Measurements from ENCODE around the gene CCR8.
"Not testable (repeated sequence)": the region's sequence is repeated elsewhere in the genome, so short reads cannot be mapped to it uniquely, and the experiment has no call there.

Gene CCR8

DNA sequence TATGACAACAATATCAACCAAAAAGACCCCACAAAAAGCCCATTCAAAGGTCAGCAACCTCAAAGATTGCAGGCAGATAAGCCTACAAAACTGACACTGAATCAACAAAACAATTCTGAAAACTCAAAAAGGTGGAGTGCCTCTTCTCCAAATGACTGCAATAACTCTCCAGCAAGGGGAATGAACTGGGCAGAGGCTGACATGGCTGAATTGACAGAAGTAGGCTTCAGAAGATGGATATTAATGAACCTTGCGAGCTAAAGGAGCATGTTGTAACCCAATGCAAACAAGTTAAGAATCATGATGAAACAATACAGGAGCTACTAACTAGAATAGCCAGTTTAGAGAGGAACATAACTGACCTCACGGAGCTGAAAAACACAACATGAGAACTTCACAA, 33.3 kb downstream of the CCR8 start:
- H3K27me3 Mint-ChIP-seq: no peaks in the 10 kb centered on the region
- no peaks in the 10 kb centered on the region for H3K36me3 Mint-ChIP-seq (ENCODE audit: insufficient read depth)
- H3K9me3 Mint-ChIP-seq: no peaks in the 10 kb centered on the region
- no peak overlapping the region for H3K27ac Mint-ChIP-seq (ENCODE audit: low read depth)
- ATAC-seq (replicated peaks; ENCODE audit: extremely low read depth, poor library complexity, severe bottlenecking) (no peak), DNase-seq (ENCODE audit: low spot score in 2 of 2) (no peak)
- no peak overlapping the region for H3K4me3 Mint-ChIP-seq
- H3K4me1 Mint-ChIP-seq: peaks cover 33% of the 10 kb centered on the region

DNA sequence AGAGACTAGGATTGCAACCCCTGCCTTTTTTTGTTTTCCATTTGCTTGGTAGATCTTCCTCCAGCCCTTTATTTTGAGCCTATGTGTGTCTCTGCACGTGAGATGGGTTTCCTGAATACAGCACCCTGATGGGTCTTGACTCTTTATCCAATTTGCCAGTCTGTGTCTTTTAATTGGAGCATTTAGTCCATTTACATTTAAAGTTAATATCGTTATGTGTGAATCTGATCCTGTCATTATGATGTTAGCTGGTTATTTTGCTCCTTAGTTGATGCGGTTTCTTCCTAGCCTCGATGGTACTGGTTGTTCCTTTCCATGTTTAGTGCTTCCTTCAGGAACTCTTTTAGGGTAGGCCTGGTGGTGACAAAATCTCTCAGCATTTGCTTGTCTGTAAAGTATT, 40.9 kb downstream of the CCR8 start:
- not testable (repeated sequence) for H3K9me3 Mint-ChIP-seq; H3K36me3 Mint-ChIP-seq (ENCODE audit: insufficient read depth); ATAC-seq (replicated peaks; ENCODE audit: extremely low read depth, poor library complexity, severe bottlenecking); DNase-seq (ENCODE audit: low spot score in 2 of 2); H3K27ac Mint-ChIP-seq (ENCODE audit: low read depth); H3K4me1 Mint-ChIP-seq; H3K4me3 Mint-ChIP-seq
- peaks cover 47% of the 10 kb centered on the region for H3K27me3 Mint-ChIP-seq

DNA sequence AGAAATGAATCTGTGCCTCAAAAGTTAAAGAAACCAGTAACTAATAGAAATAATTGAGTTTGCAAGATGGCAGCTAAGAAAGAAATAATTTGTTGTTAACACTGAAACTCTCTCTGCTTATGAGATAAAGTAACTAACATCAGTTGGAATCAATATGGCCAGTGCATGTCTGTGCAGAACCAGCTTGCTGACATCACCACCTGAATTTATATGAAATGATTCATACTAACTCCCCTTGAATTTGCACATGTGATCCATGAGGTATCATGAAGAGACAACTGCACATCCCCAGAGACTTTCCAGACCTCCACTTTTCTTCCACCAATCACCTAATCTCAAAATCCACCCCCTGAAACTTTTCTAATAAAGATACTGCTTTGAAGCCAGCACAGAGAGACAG, 43.3 kb downstream of the CCR8 start:
- no peak for ATAC-seq (replicated peaks; ENCODE audit: extremely low read depth, poor library complexity, severe bottlenecking)
- Mint-ChIP-seq H3K4me1 (no peaks in the 10 kb centered on the region), H3K36me3 (ENCODE audit: insufficient read depth) (peaks cover 1% of the 10 kb centered on the region), H3K27ac (ENCODE audit: low read depth) (no peak overlapping the region), H3K27me3 (peaks cover 47% of the 10 kb centered on the region), H3K4me3 (no peak overlapping the region), H3K9me3 (no peaks in the 10 kb centered on the region)
- no peak for DNase-seq (ENCODE audit: low spot score in 2 of 2)

DNA sequence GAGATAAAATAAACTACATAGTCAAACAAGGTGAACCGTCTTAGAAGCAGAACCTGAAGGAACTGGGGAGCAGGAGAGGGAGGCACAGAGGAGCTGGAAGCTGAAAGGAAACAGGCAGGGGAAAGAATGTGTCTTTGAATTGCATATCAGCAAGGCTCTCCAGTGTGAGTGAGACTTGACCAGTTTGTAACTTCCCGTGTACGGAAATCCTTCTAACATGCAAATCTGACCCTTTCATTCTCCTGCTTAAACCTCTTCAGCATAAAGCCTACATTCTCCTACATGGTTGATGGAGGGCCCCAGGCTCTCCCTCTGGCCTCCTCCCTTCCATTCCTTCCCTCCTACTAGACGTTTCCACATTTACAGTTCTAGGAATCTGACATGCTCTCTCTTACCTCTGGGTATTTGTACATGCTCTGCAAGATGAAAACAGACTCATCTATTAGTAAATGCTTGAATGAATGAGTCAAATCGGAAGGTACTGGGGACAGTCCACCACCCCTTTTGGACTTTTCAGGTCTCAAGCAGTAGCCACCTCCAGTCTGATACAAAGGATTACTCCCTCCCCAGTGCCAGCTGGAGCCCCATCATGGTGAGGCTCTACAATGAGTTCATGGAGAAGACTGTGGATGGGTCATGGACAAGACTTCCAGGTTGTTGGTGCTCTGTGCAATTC, 47.6 kb downstream of the CCR8 start:
- ATAC-seq (replicated peaks; ENCODE audit: extremely low read depth, poor library complexity, severe bottlenecking): no peak
- Mint-ChIP-seq H3K4me3 (no peak overlapping the region), H3K9me3 (no peaks in the 10 kb centered on the region), H3K4me1 (peaks cover 6% of the 10 kb centered on the region), H3K27me3 (peaks cover 16% of the 10 kb centered on the region), H3K27ac (ENCODE audit: low read depth) (no peak overlapping the region), H3K36me3 (ENCODE audit: insufficient read depth) (peaks cover 1% of the 10 kb centered on the region)
- no peak for DNase-seq (ENCODE audit: low spot score in 2 of 2)

DNA sequence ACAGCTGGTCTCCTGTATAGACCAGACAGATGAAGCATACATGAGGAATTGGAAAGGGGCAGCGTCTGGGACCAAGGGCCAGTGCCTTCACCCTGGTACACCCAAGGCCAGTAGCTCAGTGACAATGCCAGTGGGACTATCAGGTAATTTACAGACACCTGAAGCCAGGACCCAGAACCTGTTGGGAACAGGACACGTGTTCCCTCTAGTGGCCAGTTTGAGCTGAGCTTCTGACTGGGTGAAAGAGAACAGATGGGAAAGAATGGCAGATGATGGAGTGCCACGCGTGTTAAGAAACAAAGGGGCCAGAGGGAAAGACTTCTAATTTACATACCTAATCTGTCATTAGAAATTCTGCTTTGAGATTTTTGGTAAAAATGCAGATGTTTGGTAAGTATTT, 48.6 kb downstream of the CCR8 start:
- DNase-seq (ENCODE audit: low spot score in 2 of 2) (peak in 1 of 2 donors; percentile 33), ATAC-seq (replicated peaks; ENCODE audit: extremely low read depth, poor library complexity, severe bottlenecking) (no peak)
- H3K9me3 Mint-ChIP-seq: no peaks in the 10 kb centered on the region
- H3K4me1 Mint-ChIP-seq: peaks cover 9% of the 10 kb centered on the region
- H3K36me3 Mint-ChIP-seq (ENCODE audit: insufficient read depth): peaks cover 1% of the 10 kb centered on the region
- H3K27me3 Mint-ChIP-seq: peaks cover 9% of the 10 kb centered on the region
- no peak overlapping the region for H3K4me3 Mint-ChIP-seq
- no peak overlapping the region for H3K27ac Mint-ChIP-seq (ENCODE audit: low read depth)

DNA sequence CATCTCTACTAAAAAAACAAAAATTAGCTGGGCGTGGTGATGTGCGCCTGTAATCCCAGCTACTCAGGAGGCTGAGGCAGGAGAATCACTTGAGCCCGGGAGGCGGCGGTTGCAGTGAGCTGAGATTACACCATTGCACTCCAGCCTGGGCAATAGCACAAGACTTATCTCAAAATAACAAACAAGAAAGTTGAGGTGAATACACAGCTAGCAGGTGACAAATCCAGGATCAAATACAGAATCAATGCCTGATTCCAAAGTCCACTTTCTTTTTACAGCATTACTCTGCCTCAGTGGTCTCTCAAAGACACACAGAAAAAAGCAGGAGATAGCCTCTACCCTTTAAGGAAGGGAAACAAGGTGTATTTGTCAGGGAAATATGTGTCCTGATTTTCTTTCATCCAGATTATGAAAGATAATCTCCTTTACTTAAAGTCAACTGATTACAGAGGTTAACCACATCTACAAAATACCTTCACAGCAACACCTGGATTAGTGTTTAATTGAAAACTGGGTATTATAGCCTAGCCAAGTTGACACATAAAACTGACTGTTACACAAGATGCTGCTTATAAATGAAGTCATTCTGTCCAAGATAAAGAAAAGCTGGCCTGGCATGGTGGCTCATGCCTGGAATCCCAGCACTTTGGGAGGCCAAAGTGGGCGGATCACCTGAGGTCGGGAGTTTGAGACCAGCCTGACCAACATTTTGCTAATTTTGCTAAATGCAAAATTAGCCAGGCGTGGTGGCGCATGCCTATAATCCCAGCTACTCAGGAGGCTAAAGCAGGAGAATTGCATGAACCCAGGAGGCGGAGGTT, 49.7 kb downstream of the CCR8 start:
- Mint-ChIP-seq H3K4me1 (peaks cover 17% of the 10 kb centered on the region), H3K4me3 (no peak overlapping the region), H3K36me3 (ENCODE audit: insufficient read depth) (peaks cover 7% of the 10 kb centered on the region), H3K9me3 (no peaks in the 10 kb centered on the region), H3K27ac (ENCODE audit: low read depth) (no peak overlapping the region), H3K27me3 (no peaks in the 10 kb centered on the region)
- DNase-seq (ENCODE audit: low spot score in 2 of 2) (no peak), ATAC-seq (replicated peaks; ENCODE audit: extremely low read depth, poor library complexity, severe bottlenecking) (no peak)

DNA sequence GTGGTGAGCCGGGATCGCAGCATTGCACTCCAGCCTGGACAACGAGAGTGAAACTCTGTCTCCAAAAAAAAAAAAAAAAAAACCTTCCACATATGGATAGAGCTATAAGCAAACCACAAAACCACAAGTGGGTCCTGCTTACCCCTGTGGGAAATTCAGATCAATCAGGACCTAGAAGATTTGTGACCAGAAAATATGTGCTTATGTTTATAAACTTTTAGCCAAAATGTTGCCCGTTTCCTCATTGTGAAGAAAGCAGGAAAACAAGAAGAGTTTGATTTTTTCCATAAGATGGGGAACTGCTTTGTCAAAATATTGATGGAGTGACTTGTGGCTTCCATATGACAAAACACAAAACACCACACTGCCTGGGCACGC, 50.3 kb downstream of the CCR8 start:
- Mint-ChIP-seq H3K27ac (ENCODE audit: low read depth) (no peak overlapping the region), H3K36me3 (ENCODE audit: insufficient read depth) (peaks cover 11% of the 10 kb centered on the region), H3K27me3 (no peaks in the 10 kb centered on the region), H3K4me1 (peaks cover 17% of the 10 kb centered on the region), H3K9me3 (no peaks in the 10 kb centered on the region), H3K4me3 (no peak overlapping the region)
- no peak for DNase-seq (ENCODE audit: low spot score in 2 of 2)
- no peak for ATAC-seq (replicated peaks; ENCODE audit: extremely low read depth, poor library complexity, severe bottlenecking)

DNA sequence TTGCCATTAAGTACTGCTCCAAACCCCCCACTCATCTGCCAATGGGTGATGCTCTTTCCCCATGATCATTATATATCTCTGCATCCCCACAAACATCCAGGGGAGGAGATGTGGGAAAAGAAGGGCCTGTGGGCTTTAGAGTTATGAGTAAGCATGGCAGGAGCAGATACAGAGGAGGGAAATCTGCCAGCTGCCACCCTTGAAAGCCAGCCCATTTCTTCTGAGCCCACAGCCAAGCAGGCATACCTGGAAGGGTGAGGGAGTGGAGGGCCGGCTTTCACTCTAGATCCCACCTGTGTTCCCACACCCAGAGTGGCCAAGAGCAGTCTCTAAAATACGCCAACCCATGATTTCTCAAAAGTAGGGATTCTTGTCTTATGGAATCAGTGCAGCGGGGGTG, 51.9 kb downstream of the CCR8 start:
- H3K4me3 Mint-ChIP-seq: no peak overlapping the region

More for the DNA sequence above, 51.9 kb downstream of the CCR8 start:
- H3K9me3 Mint-ChIP-seq: no peaks in the 10 kb centered on the region
- peaks cover 29% of the 10 kb centered on the region for H3K4me1 Mint-ChIP-seq
- H3K36me3 Mint-ChIP-seq (ENCODE audit: insufficient read depth): peaks cover 16% of the 10 kb centered on the region
- no peaks in the 10 kb centered on the region for H3K27me3 Mint-ChIP-seq
- DNase-seq (ENCODE audit: low spot score in 2 of 2): no peak
- no peak overlapping the region for H3K27ac Mint-ChIP-seq (ENCODE audit: low read depth)
- no peak for ATAC-seq (replicated peaks; ENCODE audit: extremely low read depth, poor library complexity, severe bottlenecking)
